C4-2B (cell line): Measurements from ENCODE around the gene TULP4.

Experiments
- ZFX ChIP-seq: fragments of 450-650 bp; IDR thresholded peaks from 2 replicates; pipeline ENCODE4 v1.6.1; 2017
- TF ChIP-seq, protein P1 (sequence below): fragments of 450-650 bp; conservative IDR thresholded peaks from 2 replicates; pipeline ENCODE4 v1.5.1; 2017; ENCODE audit warnings: mild to moderate bottlenecking

- TF ChIP-seq, protein P1, sequence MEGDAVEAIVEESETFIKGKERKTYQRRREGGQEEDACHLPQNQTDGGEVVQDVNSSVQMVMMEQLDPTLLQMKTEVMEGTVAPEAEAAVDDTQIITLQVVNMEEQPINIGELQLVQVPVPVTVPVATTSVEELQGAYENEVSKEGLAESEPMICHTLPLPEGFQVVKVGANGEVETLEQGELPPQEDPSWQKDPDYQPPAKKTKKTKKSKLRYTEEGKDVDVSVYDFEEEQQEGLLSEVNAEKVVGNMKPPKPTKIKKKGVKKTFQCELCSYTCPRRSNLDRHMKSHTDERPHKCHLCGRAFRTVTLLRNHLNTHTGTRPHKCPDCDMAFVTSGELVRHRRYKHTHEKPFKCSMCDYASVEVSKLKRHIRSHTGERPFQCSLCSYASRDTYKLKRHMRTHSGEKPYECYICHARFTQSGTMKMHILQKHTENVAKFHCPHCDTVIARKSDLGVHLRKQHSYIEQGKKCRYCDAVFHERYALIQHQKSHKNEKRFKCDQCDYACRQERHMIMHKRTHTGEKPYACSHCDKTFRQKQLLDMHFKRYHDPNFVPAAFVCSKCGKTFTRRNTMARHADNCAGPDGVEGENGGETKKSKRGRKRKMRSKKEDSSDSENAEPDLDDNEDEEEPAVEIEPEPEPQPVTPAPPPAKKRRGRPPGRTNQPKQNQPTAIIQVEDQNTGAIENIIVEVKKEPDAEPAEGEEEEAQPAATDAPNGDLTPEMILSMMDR = no peak
- no peak for TF ChIP-seq ZFX
Measured at GRCh38 chr6:158452191-158452590, 139.9 kb downstream of the TULP4 start.
